Brain microvascular endothelial cell (primary cell): ENCODE measurements around the gene NBPF3.

Experiments
- DNase-seq: peaks from one replicate; pipeline ENCODE4 v3.0.0-alpha.2; 2020
- H3K27ac ChIP-seq: fragments of 250-450 bp; sonication (Bioruptor Pico); 2 replicates; pipeline ENCODE4 v1.5.1; 2020; ENCODE audit warnings: mild to moderate bottlenecking, moderate library complexity
- H3K27me3 ChIP-seq: fragments of 250-450 bp; sonication (Bioruptor Pico); replicated peaks from 2 replicates; pipeline ENCODE4 v1.5.1; 2020; ENCODE audit warnings: mild to moderate bottlenecking
- H3K36me3 ChIP-seq: fragments of 250-450 bp; sonication (Bioruptor Pico); replicated peaks from 2 replicates; pipeline ENCODE4 v1.5.1; 2020; ENCODE audit warnings: mild to moderate bottlenecking
- H3K4me3 ChIP-seq: 2 replicates; pipeline ENCODE4 v1.5.1; 2011; ENCODE audit warnings: low read depth, mild to moderate bottlenecking, control low read depth, low read length, moderate library complexity
- CTCF ChIP-seq: IDR thresholded peaks from 2 replicates; pipeline ENCODE4 v1.5.1; 2011; ENCODE audit warnings: low read depth, mild to moderate bottlenecking, moderate library complexity, low read length, control low read depth, inconsistent platforms; ENCODE audit errors: missing control alignments
- in situ Hi-C: cut with HindIII; loops from 2 replicates; pipeline ENCODE4 v1.10.0; 2017; ENCODE audit warnings: low sequenced_read_pairs, low pct_ligation_motif_present

NBPF3 gene

GRCh38 chr1:21496063-21496462 is 56.1 kb downstream of the NBPF3 start:
- peaks cover 2% of the 10 kb centered on the region for H3K27me3 ChIP-seq
- DNase-seq: no peak
- TF ChIP-seq CTCF: no peak
- H3K27ac ChIP-seq: no peak overlapping the region
- in situ Hi-C loops: no loop called here
- H3K36me3 ChIP-seq: no peaks in the 10 kb centered on the region
- no peak overlapping the region for H3K4me3 ChIP-seq

GRCh38 chr1:21496886-21497285 is 56.9 kb downstream of the NBPF3 start:
- Histone ChIP-seq H3K27ac (no peak overlapping the region), H3K4me3 (no peak overlapping the region), H3K36me3 (no peaks in the 10 kb centered on the region), H3K27me3 (peaks cover 2% of the 10 kb centered on the region)
- DNase-seq: no peak
- no peak for TF ChIP-seq CTCF
- in situ Hi-C loops: no loop called here

- H3K27me3 ChIP-seq: peaks cover 2% of the 10 kb centered on the region
- H3K27ac ChIP-seq: no peak overlapping the region
- DNase-seq: no peak
- in situ Hi-C loops: no loop called here
- no peak overlapping the region for H3K4me3 ChIP-seq
- peak; percentile 36 for TF ChIP-seq CTCF
- no peaks in the 10 kb centered on the region for H3K36me3 ChIP-seq
These were observed 57.6 kb downstream of the NBPF3 start for GRCh38 chr1:21497466-21498061.

GRCh38 chr1:21499283-21499950 is 59.5 kb downstream of the NBPF3 start:
- no peak for TF ChIP-seq CTCF
- Histone ChIP-seq H3K4me3 (no peak overlapping the region), H3K27me3 (no peaks in the 10 kb centered on the region), H3K36me3 (no peaks in the 10 kb centered on the region), H3K27ac (no peak overlapping the region)
- no peak for DNase-seq
- in situ Hi-C loops: no loop called here

GRCh38 chr1:21503706-21504377 is 63.9 kb downstream of the NBPF3 start:
- TF ChIP-seq CTCF: no peak
- in situ Hi-C loops: no loop called here
- no peaks in the 10 kb centered on the region for H3K36me3 ChIP-seq
- no peak overlapping the region for H3K4me3 ChIP-seq
- DNase-seq: no peak
- H3K27me3 ChIP-seq: peaks cover 2% of the 10 kb centered on the region
- H3K27ac ChIP-seq: no peak overlapping the region
